Thymus (tissue), 11 donors: ENCODE results near the gene MUC20. TPM values are rescaled to one million over a fixed set of nuclear protein-coding genes. Genes with fewer than 3 reads are reported as not detected.
"Not testable (repeated sequence)": the region's sequence is repeated elsewhere in the genome, so short reads cannot be mapped to it uniquely, and the experiment has no call there.

ENCODE experiments used
- DNase-seq, 9 donors: peaks; one replicate each; pipeline ENCODE4 v3.0.0-alpha.2; 2013; ENCODE audit warnings: low spot score in 9 of 9, low read depth in 6 of 9, missing footprints in 1 of 9
- H3K27ac ChIP-seq, 2 donors: one replicate each; pipeline ENCODE4 v1.5.1; 2013; ENCODE audit warnings: control low read depth in 1 of 2, low read depth in 1 of 2, low read length in 1 of 2, mild to moderate bottlenecking in 1 of 2, moderate library complexity in 1 of 2
- H3K27me3 ChIP-seq, 2 donors: one replicate each; pipeline ENCODE4 v1.5.1; 2013; ENCODE audit warnings: low read length in 1 of 2; ENCODE audit not compliant: control insufficient read depth in 2 of 2, insufficient read depth in 1 of 2
- H3K36me3 ChIP-seq, 2 donors: one replicate each; pipeline ENCODE4 v1.5.1; 2013; ENCODE audit warnings: low read length in 1 of 2, mild to moderate bottlenecking in 1 of 2, moderate library complexity in 1 of 2; ENCODE audit not compliant: control insufficient read depth in 2 of 2, insufficient read depth in 2 of 2
- H3K4me1 ChIP-seq, 2 donors: one replicate each; pipeline ENCODE4 v1.5.1; 2013; ENCODE audit warnings: low read length in 2 of 2; ENCODE audit not compliant: control insufficient read depth in 2 of 2, insufficient read depth in 2 of 2
- H3K4me3 ChIP-seq, 2 donors: one replicate each; pipeline ENCODE4 v1.5.1; 2013; ENCODE audit warnings: low read length in 2 of 2, control low read depth in 1 of 2, mild to moderate bottlenecking in 1 of 2
- H3K9me3 ChIP-seq, 2 donors: one replicate each; pipeline ENCODE4 v1.5.1; 2013; ENCODE audit warnings: low read length in 1 of 2, mild to moderate bottlenecking in 1 of 2; ENCODE audit not compliant: control insufficient read depth in 2 of 2, insufficient read depth in 1 of 2
- WGBS: extraction: QIAGEN DNeasy Blood & Tissue Kit; methylation state at CpG from one replicate; pipeline ENCODE4 v1.1.7; 2013; 5-methylcytosine and 5-hydroxymethylcytosine counted together
- polyA plus RNA-seq: library from polyadenylated mRNA; stranded (reverse); fragments of 200-250 nt; gene quantifications from one replicate; pipeline ENCODE4 v1.2.3, GENCODE V29; 2013
- total RNA-seq: library from RNA; stranded (reverse); fragments of 120-200 nt; gene quantifications from one replicate; pipeline ENCODE4 v1.2.4, GENCODE V29; 2013
- donor health status: healthy.

The MUC20 gene
- total and polyA plus RNA-seq, 2 donors: 1.2 to 5.7 TPM

DNA sequence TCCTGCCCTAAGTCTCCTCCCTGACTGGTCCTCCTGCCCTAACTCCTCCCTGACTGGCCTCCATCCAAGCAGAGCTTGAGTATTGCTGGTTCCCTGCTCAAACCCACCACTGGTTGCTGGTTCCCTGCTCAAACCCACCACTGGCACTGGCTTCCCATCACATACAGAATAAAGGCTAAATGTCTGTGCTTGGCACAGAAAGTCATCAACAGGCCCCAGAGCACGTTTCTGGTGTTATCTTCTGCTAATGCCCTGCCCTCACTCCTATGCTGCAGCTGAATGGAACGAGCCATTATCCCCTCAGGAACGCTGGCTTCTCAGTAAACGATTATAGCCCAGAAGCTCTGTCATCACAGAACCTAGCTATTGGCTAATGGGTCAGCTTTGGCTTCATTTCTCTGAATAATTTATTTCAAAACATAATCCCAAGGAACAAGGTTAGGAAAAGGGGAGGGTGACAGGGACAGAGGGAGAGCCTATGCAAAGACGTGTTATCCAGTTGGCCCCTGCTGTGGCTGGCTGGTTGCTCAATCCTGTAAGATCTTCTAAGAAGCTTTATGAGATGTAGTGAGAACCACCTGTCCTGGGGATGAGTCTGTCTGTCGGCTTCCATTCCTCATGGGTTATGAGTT, 6.3 kb upstream of the MUC20 start:
- H3K9me3 ChIP-seq: peaks cover 4 to 25% of the 10 kb centered on the region in 2 donors
- no peaks in the 10 kb centered on the region for H3K36me3 ChIP-seq
- H3K27me3 ChIP-seq: no peaks in the 10 kb centered on the region
- H3K27ac ChIP-seq: no peak overlapping the region
- peak in 1 of 9 donors; percentile 26 for DNase-seq
- no peak overlapping the region for H3K4me3 ChIP-seq
- 96% methylated on average over 6 of the region's 6 CpGs for WGBS
- no peaks in the 10 kb centered on the region for H3K4me1 ChIP-seq

DNA sequence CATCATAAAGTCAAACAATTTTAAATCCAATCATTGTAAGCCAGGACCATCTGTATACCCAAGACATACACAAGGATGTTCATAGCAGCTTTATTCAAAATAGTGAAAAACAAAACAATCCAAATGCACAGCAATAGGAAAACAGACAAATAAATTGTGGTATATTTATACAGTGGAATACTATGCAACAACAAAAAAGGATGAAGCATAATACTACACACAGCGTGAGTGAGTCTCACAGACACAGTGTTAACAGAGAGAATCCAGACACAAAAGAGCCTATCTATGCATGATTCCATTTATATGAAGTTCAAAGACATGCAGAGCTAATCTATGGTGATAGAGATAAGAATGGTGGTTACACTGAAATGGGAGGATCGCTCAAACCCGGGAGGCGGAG, 5.6 kb upstream of the MUC20 start:
- Histone ChIP-seq H3K27me3 (no peaks in the 10 kb centered on the region), H3K9me3 (peaks cover 4 to 25% of the 10 kb centered on the region in 2 donors), H3K4me1 (no peaks in the 10 kb centered on the region), H3K27ac (no peak overlapping the region), H3K36me3 (no peaks in the 10 kb centered on the region), H3K4me3 (no peak overlapping the region)
- WGBS: 72% methylated on average over 4 of the region's 4 CpGs
- DNase-seq: no peak

DNA sequence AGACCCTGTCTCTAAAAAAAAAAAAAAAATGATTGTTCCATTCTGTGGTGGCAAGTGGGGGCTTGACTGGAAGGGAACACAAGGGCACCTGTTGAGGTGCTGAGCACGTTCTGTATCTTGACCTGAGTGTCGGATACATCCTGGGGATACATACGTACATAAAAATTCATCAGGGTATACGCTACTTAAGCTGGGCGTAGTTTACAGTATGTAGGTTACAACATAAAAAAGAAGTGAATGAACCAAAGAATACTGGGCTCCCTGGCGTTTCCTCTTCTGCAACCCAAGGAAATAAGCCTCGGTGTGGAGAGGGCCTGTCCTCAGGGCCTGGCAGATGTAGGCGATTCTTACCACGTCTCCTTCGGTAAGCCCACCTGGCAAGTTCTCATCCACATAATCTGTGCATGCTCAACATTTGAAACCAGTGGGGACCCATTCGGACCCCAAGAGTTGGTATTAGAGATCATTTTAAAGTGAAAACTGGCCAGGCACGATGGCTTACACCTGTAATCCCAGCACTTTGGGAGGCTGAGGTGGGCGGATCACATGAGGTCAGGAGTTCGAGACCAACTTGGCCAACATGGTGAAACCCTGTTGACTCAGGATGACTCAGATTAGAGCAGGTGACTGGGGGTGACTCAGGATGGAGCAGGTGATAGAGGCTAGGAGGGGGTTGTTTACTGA, 5.1 kb upstream of the MUC20 start:
- DNase-seq: no peak
- Histone ChIP-seq H3K4me3 (no peak overlapping the region), H3K36me3 (no peaks in the 10 kb centered on the region), H3K27ac (no peak overlapping the region), H3K4me1 (no peaks in the 10 kb centered on the region), H3K27me3 (no peaks in the 10 kb centered on the region), H3K9me3 (peaks cover 4 to 25% of the 10 kb centered on the region in 2 donors)
- 85% methylated on average over 14 of the region's 14 CpGs for WGBS

DNA sequence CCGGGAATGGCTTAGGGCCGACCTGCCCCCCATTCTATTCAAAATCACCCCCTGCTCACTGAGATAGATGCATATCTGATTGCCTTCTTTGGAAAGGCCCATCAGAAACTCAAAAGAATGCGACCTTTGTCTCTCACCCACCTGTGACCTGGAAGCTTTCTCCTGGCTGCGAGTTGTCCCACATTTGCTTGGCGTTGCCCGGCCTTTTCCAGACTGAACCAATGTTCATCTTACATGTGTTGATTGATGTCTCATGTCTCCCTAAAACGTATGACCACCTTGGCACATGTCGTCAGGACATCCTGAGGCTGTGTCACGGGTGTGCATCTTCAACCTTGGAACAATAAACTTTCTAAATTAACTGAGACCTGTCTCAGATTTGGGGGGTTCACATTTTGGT, 3.4 kb upstream of the MUC20 start:
- Histone ChIP-seq H3K9me3 (peaks cover 4 to 25% of the 10 kb centered on the region in 2 donors), H3K4me1 (no peaks in the 10 kb centered on the region), H3K4me3 (no peak overlapping the region), H3K27me3 (no peaks in the 10 kb centered on the region), H3K36me3 (no peaks in the 10 kb centered on the region), H3K27ac (no peak overlapping the region)
- DNase-seq: no peak
- 83% methylated on average over 9 of the region's 9 CpGs for WGBS

DNA sequence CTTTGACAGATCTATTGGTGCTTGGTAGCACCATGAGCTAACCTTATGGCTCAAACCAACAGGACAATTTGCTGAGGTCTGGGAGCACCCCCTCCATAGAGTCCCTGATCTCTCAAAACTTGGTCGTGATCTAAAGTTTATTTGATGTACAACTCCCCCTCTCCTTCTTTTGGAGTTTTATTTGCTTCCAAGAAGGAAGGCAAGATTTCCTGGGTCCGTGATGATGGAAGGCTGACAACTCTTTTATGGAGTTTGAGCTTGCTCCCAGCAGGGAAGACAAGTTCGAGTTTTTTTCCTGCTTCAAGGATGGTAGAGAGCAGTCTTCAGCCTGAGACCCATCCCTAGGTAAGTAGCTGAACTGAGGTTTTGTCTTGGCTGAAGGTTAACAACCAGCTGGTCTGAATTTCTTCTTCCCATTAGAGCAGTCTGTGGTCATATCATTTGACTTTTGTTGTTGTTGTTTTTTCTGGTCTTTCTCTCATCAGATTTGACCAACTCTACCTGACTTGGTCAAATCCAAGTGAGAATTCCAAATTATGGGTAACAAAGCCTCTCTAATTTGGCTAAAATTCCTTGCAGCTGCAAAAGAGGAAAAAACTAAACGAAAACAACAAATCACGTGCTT, 2.8 kb upstream of the MUC20 start:
- H3K9me3 ChIP-seq: peaks cover 4 to 25% of the 10 kb centered on the region in 2 donors
- H3K27me3 ChIP-seq: no peaks in the 10 kb centered on the region
- DNase-seq: no peak
- no peaks in the 10 kb centered on the region for H3K4me1 ChIP-seq
- no peaks in the 10 kb centered on the region for H3K36me3 ChIP-seq
- WGBS: 82% methylated on average over 5 of the region's 5 CpGs
- H3K27ac ChIP-seq: no peak overlapping the region
- H3K4me3 ChIP-seq: no peak overlapping the region

DNA sequence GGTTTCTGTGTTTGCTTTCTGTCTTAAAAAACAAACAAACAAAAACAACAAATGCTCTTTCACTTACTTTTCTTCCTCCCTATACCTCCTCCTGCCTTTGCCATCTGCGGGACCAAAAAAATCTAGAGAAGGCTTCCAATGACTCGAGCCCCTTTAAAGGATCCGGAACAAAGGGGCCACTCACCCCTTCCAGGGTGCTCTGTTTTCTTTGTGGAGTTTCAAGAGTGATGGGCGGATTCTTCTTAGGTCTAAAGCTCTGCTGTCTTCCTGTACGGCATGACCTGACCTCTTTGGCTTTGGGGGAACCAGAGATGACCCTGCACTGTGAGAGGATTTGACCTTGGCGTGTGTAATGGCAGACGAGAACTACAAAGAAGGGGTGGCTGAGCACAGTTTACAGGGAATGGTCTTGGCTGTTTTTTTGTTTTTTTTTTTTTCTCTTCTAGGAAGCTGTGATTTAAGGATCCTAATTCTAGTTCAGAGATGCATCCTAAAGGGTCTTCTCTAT, 2.2 kb upstream of the MUC20 start:
- H3K4me3 ChIP-seq: no peak overlapping the region
- H3K27ac ChIP-seq: no peak overlapping the region
- no peak for DNase-seq
- WGBS: 80% methylated on average over 7 of the region's 7 CpGs
- H3K36me3 ChIP-seq: no peaks in the 10 kb centered on the region
- H3K27me3 ChIP-seq: no peaks in the 10 kb centered on the region
- H3K4me1 ChIP-seq: no peaks in the 10 kb centered on the region
- H3K9me3 ChIP-seq: peaks cover 4 to 21% of the 10 kb centered on the region in 2 donors

DNA sequence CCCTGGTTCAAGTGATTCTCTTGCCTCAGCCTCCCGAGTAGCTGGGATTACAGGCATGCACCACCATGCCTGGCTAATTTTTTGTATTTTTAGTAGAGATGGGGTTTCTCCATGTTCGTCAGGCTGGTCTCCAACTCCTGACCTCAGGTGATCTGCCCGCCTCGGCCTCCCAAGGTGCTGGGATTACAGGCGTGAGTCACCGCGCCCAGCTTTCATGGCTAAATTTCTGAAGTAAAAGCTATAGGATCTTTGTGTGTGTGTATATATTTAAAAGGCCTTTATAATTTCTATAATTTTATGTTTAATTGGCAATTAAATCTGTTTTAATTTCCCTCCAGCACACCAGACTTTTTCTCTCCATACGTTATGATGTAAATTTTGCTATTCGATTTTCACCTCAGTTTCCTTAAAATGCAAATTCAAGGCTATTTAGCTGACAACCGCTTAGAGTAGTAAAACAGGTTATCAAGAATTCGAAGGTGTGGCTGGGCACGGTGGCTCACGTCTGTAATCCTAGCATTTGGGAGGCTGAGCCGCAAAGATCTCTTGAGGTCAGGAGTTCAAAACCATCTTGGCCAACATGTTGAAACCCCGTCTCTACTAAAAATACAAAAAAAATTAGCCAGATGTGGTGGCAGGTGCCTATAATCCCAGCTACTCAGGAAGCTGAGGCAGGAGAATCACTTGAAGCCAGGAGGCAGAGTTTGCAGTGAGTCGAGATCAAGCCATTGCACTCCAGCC, 1.1 kb upstream of the MUC20 start:
- H3K27ac ChIP-seq, H3K27me3 ChIP-seq, H3K4me3 ChIP-seq, H3K36me3 ChIP-seq, H3K4me1 ChIP-seq, DNase-seq: not testable (repeated sequence)
- H3K9me3 ChIP-seq: peaks cover 4 to 21% of the 10 kb centered on the region in 2 donors
- WGBS: 92% methylated on average over 16 of the region's 16 CpGs

DNA sequence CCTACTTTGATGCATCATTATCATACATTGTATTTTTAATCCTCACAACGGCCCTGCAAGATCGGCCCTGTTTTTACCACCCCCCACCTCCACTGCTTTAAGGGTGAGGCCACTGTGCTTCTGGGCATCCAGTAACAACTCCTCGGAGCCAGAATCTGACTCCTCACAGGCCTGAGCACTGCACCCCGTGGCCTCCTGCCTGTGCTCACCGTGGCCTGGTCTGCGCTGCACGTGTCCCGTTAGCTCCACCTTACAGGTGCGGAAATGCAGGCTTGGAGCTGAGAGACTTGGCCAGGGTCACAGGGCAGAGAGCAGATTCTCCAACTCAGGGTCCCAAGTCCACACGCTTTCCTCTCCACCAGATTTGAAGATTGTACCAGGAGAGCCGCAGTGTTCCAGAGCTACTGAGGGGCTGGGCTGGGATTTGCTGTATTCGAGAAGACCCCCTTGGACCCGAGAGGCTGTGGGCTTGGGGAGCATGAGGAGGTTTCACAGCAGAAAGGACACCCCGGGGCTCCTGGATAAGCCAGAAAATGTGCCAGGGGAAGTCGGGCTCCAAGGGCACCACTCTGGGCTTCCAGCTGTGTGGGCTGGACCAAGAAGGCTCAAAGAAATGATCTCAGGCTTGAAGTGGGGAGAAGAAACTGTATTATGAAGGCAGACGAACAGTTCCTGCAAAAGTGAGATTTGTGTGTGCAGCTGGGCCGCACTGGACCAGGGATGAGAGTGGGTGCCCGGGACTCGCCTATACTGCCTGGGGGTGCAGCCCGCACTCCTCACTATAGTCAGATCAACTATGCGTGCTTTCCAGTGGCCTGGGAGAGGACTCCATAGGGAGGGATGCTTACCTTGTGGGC, 1.6 kb downstream of the MUC20 start:
- H3K4me3 ChIP-seq, H3K27ac ChIP-seq, H3K27me3 ChIP-seq, H3K36me3 ChIP-seq, DNase-seq, H3K9me3 ChIP-seq, H3K4me1 ChIP-seq: not testable (repeated sequence)
- WGBS: 96% methylated on average over 16 of the region's 21 CpGs
